Testis (tissue), 2 donors: ENCODE data around the gene RAP1GAP2.

Experiments used
- POLR2A ChIP-seq: fragments of 450-650 bp; IDR thresholded peaks from one replicate; pipeline ENCODE4 v1.6.1; 2017; ENCODE audit warnings: antibody characterized with exemption, mild to moderate bottlenecking, moderate library complexity
- TF ChIP-seq, protein P1 (sequence below), 3 experiments: fragments of 450-650 bp in 2 of 3; fragments of 200-600 bp in 1 of 3; sonication (generic) in 1 of 3; IDR thresholded peaks; one replicate each; pipeline ENCODE4 v1.5.1; 2016 to 2019; ENCODE audit warnings: antibody characterized with exemption in 3 of 3, mild to moderate bottlenecking in 2 of 3, moderate library complexity in 1 of 3

DNA sequence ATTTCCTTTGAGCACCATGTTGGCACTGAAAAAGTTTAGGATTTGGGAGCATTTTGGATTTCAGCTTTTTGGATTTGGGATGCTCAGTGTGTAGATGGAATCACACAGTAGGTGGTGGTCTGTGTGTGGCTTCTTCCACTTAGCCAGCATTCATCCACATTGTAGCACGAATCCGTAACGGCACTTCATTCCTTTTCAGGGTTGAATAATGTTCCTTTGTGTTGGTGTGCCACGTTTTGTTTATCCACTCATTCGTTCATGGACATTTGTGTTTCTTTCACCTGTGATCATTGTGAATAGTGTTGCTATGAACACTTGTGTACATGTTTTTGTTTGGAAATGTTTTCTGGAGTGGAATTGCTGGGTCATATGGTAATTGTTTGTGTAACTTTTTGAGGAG, 85.1 kb downstream of the RAP1GAP2 start:
- TF ChIP-seq, protein P1, sequence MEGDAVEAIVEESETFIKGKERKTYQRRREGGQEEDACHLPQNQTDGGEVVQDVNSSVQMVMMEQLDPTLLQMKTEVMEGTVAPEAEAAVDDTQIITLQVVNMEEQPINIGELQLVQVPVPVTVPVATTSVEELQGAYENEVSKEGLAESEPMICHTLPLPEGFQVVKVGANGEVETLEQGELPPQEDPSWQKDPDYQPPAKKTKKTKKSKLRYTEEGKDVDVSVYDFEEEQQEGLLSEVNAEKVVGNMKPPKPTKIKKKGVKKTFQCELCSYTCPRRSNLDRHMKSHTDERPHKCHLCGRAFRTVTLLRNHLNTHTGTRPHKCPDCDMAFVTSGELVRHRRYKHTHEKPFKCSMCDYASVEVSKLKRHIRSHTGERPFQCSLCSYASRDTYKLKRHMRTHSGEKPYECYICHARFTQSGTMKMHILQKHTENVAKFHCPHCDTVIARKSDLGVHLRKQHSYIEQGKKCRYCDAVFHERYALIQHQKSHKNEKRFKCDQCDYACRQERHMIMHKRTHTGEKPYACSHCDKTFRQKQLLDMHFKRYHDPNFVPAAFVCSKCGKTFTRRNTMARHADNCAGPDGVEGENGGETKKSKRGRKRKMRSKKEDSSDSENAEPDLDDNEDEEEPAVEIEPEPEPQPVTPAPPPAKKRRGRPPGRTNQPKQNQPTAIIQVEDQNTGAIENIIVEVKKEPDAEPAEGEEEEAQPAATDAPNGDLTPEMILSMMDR (IDR thresholded peaks at IDR 0.05): no peak
- no peak for TF ChIP-seq POLR2A
